HG03457 (cell line): ENCODE measurements around the gene GPC5.
"Not testable (repeated sequence)": the region's sequence is repeated elsewhere in the genome, so short reads cannot be mapped to it uniquely, and the experiment has no call there.

Source experiments
- ATAC-seq: cut with Tn5 transposase; IDR thresholded peaks from one replicate; pipeline ENCODE4 v1.9.1; 2021; ENCODE audit warnings: moderate number of reproducible peaks; ENCODE audit not compliant: unreplicated experiment

The GPC5 gene

GRCh38 chr13:92415781-92416180, 1017.4 kb downstream of the GPC5 start:
- no peak for ATAC-seq

GRCh38 chr13:92418818-92419412, 1020.5 kb downstream of the GPC5 start:
- ATAC-seq = no peak

DNA sequence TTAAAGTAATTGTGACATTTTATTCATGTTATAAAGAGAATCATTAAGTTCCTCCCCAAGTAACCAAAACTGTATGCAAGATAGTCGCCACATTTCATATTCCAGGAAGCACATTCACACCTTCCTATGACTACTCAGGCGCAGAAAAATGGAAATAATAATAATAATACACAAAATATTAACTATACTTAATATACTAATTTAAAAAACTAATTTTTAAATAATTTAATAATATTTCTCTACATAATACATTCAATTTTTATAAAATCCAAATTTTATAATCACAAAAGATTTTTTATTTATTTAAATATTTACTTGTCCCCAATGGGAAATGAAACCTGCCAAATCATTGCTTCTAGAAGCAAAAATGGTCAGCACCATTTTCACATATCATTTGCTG, 1030.8 kb downstream of the GPC5 start:
- no peak for ATAC-seq

DNA sequence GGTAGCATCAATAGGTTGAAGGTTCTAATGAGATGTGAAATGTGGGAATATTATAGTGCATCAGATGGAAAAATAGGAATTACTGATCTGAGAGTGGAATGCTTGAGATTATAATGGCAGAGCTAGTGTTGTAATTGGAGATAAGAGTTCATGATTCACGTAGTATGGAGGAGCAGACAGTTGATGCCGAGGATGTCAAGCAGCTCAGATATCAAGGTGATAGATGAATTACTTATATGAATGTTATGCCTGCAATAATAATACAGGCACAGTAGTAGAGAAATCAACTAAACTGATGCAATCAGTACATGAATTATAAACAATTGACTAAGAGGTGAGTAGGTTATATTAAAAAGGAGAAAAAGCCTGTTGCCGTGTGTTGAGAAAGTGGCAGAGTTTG, 1035.0 kb downstream of the GPC5 start:
- no peak for ATAC-seq

- ATAC-seq = no peak
These were observed 1035.5 kb downstream of the GPC5 start for GRCh38 chr13:92433963-92434362.

DNA sequence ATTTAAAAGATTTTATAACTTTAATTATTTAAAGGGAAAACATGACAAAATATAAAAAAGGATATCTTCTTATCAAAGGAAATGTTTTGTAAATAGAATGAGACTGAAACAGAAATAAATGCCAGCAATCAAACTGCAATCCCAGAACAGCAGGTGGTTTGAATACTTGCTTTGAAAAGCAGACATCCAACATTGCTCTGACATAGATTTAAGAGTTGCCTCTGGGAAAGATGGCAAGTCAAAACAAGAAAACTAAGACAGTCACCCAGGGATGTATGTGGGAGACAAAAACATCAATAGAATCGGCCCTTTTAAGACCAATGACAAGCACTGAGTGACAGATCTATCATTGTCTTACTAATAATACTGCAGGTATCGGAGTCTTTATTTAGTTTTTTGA, 1038.5 kb downstream of the GPC5 start:
- no peak for ATAC-seq

GRCh38 chr13:92444244-92444643, 1045.8 kb downstream of the GPC5 start:
- ATAC-seq = no peak

DNA sequence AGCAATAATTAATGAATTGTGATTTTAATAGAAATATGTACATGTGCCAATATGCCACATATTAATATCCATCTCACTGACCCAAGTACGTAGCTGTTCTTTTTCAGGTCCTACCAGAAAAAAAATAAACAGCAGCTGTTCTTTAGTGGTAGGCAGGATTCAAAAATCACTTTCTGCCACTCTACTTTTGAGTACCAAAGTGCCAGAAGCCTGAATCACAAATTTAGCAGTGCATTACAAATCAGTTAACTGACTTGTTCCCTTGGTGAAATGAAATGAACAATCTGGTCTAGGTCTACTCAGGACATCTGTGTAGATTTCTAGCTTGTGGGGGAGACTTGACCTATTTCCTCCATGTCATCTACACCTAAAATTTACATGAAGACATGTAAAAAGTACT, 1052.6 kb downstream of the GPC5 start:
- no peak for ATAC-seq

DNA sequence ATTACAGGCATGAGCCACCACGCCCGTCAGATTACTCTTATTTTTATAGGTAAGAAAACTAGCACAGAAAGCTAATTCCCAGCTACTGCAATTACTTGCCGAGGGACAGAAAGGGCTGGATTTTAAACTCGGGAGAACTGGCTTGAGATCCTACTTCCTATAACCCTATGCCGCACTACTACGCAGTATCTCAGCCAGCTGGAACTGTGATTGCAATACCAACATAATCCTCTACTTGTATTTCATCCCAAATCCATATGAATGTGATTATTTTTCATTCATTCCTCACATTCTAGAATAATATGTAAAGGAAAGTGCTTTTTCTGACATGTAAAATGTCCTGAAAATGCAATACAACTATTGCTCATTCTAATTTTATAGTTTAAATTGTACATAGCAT, 1054.4 kb downstream of the GPC5 start:
- no peak for ATAC-seq

GRCh38 chr13:92459306-92459705, 1060.9 kb downstream of the GPC5 start:
- no peak for ATAC-seq

GRCh38 chr13:92460479-92460878, 1062.1 kb downstream of the GPC5 start:
- ATAC-seq = no peak

- ATAC-seq = no peak
These were observed 1063.0 kb downstream of the GPC5 start for GRCh38 chr13:92461402-92461801.

DNA sequence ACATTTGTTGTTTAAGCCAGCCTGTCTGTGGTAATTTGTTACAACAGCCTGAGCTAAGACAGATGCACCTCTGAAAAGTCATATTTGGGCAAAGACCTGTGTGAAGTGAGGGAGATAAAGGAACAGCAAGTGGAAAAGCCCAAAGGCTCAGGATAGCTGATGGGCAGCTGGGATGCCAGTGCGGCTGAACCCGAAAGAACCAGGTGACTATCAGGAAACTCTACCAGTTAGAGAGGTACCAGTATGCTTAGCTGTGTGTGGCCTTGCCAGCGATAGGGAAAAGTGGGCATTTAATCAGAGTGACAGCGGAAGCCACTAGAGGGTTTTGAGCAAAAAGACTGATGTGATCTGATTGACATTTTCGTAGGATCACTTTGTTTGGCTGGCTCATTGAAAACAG, 1063.4 kb downstream of the GPC5 start:
- no peak for ATAC-seq

DNA sequence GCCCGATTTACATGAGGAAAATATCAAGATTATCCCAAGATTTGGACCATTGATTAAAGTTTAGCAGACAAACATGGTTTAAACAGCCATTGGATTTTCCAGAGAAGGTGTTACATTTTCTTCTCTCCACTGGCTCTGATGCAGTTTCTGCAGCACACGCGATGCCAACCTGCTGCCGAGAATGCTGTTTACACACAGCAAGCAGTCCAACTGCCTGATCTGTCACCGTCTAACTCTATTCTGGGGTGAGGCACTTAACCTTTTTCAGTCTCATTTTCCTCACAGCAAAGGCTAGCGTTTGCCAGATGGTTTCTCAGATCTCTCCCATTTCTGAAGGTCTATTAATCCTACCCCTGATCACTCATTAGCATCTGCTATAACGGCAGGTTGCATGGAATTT, 1064.7 kb downstream of the GPC5 start:
- ATAC-seq = no peak

DNA sequence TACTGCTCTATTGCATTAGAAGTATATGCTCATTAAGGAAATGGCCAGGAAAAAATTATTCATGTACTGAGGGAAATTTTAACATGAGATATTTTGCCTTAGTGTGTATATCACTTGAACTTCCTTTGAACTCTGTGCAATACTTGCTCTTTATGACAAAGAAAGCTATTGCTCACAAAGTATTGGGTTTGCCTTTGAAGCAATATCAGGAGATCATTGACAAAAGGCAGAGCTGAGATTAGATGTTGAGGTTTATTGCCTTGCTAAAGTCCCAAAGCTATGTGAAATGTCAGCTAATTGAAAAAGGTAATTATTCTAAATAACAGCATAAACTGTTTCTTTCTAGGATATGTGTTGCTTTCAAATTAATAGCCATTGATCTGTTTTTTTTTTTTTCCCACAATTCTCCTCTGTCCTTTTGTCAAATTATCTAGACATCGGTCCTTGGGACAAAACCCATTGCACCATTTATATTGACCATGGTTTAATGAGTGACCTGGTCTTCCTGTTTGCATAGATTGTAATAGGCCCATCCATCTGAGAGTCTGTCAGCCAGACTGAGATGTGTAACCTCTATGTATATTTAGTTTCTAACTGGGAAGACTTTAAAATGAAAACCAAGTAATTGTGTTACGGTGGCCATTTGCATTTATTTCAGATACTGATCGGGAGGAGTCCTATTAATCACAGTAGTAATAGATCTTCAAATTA, 1075.5 kb downstream of the GPC5 start:
- no peak for ATAC-seq

GRCh38 chr13:92480387-92480786, 1082.0 kb downstream of the GPC5 start:
- ATAC-seq = no peak

DNA sequence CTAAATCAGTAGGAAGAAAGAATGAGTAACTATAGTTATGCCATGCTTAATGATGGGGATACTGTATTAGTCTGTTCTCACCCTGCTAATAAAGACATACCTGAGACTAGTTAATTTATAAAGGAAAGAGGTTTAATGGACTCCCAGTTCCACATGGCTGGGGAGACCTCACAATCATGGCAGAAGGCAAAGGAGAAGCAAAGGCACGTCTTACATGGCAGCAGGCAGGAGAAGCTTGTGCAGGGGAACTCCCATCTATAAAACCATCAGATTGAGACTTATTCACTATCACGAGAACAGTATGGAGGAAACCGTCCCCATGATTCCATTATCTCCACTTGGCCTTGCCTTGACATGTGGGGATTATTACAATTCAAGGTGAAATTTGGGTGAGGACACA, 1084.4 kb downstream of the GPC5 start:
- not testable (repeated sequence) for ATAC-seq

DNA sequence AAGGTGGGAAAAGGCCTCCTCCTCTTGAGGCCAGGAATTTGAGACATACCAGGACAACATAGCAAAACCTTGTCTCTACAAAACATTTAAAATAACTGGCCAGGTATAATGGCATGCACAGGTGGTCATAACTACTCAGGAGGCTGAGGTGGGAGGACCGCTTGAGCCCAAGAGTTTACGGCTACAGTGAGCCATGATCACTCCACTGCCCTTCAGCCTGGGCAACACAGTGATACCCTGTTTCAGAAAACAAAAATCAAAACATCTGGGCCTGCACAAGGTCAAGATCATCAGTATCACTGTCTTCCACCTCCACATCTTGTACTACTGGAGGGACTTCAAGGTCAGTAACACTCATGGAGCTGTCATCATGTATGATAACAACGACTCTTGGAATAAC, 1085.5 kb downstream of the GPC5 start:
- no peak for ATAC-seq

GRCh38 chr13:92487238-92487637, 1088.8 kb downstream of the GPC5 start:
- no peak for ATAC-seq

DNA sequence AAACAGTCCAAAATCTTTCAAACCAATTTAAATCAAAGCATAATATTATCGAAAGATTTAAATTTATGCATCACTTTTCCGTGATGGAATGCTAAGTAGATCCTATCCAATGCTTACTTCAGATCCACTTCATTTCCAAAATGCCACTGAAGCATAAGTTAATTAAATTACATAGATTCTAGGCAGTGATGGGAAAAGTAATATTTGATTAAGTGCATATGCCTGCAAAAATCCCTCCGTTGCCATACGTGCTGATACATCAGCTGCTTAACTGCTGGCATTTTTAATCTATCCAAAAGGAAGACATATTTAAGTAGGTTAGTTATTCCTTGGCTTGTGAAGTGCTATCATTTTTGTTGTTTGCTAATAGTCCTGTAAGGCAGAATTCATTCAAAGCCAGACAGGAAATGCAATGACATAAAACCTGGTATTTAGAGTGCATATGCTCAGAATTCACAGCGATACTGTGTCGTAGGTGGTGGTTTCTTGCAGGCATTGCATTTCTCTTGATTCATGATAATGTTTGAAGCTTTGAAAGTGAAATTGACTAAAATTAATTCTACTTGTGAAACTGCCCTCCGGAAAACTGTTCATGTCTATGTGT, 1089.9 kb downstream of the GPC5 start:
- ATAC-seq = no peak

DNA sequence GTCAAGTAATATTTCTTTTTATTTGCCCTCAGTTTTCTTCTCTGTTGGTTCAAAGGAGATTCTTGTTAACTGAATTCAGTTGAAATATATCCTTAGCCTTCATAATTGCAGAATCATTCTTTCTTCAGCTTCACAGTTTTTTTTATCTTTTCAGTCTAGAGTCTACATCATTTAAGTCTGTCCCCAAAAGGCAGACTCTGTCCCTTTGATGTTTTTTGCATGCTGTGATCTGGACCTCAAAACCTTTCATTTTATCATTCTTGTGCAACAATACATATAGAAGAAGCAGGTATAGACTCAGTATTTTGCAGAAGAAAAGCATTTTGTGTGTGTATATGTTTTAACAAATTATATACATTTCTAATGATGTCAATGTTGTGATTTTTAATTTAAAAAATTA, 1093.4 kb downstream of the GPC5 start:
- no peak for ATAC-seq

GRCh38 chr13:92494915-92495314, 1096.5 kb downstream of the GPC5 start:
- ATAC-seq = no peak

DNA sequence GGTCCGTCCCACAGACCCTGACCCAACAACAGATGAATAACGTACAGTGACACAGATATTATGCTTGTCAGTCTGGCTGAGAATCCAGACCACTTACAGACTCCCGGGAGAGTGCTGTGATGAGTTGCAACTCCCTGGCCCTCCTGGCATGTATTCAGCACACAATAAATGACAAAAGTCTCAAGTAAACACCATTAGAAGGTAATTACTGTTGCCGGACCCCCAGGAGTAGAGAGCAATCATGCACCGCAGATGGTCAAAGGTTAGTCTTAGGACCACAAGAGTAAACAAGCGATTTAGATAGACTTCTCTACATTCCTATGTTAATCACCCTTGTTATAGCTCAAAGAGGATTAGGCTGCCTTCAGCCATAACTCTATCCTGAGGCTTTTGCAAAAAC, 1101.8 kb downstream of the GPC5 start:
- ATAC-seq = no peak
